ENCODE measurements around the gene METTL2A.
"Not testable (repeated sequence)": the region's sequence is repeated elsewhere in the genome, so short reads cannot be mapped to it uniquely, and the experiment has no call there.

METTL2A gene, protein sequence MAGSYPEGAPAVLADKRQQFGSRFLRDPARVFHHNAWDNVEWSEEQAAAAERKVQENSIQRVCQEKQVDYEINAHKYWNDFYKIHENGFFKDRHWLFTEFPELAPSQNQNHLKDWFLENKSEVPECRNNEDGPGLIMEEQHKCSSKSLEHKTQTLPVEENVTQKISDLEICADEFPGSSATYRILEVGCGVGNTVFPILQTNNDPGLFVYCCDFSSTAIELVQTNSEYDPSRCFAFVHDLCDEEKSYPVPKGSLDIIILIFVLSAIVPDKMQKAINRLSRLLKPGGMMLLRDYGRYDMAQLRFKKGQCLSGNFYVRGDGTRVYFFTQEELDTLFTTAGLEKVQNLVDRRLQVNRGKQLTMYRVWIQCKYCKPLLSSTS

DNA sequence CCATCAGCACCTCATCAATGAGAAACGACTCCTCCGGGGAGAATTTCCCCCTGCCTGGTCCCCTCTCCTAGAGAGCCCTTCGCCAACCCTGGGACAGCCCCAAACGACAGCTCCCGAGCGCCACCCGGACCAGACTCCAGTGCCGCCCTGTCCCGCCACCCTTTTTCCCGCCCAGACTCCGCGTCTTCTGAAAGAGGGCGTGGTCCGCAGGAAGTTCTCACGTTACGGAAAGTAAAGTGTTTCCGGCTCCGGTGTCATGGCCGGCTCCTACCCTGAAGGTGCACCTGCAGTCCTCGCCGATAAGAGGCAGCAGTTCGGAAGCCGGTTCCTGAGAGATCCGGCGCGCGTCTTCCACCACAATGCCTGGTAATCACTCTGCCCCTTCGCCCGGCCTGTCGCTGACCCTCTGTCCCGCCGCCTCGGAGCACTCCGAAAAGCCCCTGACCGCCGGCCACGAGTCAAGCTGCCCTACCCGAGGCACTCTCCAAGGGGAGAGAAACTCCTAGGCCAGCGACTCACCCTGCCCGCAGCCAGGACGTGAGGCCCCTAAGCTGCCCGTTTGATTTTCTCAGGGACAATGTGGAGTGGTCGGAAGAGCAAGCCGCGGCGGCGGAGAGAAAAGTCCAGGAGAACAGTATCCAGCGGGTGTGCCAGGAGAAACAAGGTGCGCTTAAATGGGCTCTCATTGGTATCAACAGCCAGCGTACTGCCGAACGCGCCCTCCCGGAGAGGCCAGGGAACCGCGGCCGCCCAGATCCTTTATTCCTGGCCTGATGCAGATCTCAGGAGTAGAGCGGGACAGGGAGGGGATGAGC lies at the start of gene METTL2A:
Gene METTL2A, plus strand, starts transcription at position 251 of the 815 bp plus-strand sequence. Its CDS starts 6 bp downstream, at position 257.
- DNase-seq, result peak; percentile 85

DNA sequence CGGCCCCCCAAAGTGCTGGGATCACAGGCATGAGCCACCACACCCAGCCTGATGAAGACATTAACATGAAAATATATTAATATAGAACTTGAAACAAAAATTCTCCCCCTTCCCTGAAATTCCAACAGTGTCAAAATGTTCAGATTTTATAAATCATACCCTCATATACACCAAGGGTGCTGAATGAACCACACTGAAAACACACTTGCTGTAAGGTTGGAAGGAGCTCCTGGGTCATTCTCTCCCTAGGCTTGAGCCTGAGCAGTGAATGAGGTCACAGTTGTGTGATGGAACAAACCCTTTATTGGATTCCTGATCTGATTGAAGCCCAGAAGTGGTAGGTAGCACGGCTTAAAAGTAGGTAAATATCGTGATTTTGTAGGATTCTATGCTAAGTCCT lies 43.4 kb upstream of the METTL2A start, which contains the start of gene EFCAB3:
Gene EFCAB3, plus strand, starts transcription at position 301 of the 400 bp plus-strand sequence. CDS start 2,427 bp downstream, outside the sequence.
- DNase-seq, result no peak

DNA sequence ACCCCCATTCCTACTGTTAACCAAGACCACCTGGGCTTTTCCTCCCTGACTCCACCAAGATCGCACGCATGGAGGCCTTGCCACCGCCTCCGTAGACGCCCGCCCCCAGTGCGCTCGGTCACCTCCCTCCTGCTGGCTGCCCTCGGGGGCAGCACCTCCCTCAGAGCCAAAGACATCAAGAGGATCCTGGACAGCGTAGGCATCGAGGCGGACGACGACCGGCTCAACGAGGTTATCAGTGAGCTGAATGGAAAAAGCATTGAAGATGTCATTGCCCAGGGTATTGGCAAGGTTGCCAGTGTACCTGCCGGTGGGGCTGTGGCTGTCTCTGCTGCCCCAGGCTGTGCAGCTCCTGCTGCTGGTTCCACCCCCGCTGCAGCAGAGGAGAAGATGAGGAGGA lies 42.1 kb upstream of the METTL2A start:
- DNase-seq, result no peak

DNA sequence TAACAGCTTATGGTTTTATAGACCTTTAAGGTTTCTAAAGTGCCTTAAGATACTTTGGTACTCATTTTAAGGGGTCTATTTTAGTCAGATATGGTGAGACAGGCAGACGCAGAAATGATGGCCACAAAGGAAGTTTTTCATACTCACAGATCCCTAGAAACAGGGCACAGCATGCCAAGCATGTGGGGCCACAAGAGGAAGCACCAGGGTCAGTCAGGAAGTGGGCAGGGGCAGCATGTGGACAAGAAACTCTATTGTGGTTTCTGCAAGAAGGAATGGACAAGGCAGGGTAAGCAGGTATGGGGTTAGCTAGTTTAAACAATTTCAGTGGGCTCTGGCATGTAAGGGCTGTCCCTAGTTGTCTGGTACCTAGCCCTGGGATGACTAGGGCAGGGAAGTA lies 34.8 kb upstream of the METTL2A start:
- DNase-seq, result no peak

DNA sequence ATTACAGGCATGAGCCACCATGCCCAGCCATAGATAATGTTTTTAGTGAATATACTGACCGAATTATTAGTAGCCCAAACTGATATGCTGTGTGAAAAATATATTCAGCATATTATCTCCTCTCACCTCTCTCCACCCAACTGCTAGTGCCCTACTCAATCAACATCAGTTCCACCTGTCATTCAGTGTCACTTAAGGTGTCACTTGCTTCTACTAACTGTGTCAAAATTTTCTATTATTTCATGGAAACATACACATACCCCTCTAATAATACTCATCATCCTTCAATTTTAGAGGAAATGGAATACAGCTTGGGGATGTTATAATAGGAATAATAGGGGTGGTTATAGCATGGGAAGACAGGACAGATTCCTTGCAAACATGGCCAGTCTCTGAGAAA lies 30.8 kb upstream of the METTL2A start:
- no peak for DNase-seq

DNA sequence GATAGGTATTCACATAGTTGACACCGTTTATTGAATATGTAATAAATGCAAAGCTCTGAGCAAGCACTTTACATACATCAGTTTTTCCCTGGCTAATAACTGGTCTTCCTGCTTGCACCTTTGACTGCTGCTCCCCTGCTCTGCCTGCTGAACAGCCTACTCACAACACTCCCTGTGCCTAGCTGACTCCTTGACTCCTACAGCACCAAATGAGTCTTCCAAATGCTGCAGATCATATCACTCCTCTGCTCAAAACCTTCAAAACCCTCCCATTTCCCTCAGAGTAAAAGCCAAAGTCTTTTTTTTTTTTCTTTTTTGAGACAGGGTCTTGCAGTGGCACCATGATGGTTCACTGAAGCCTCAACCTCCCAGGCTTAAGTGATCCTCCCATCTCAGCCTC lies 24.8 kb upstream of the METTL2A start:
- no peak for DNase-seq

DNA sequence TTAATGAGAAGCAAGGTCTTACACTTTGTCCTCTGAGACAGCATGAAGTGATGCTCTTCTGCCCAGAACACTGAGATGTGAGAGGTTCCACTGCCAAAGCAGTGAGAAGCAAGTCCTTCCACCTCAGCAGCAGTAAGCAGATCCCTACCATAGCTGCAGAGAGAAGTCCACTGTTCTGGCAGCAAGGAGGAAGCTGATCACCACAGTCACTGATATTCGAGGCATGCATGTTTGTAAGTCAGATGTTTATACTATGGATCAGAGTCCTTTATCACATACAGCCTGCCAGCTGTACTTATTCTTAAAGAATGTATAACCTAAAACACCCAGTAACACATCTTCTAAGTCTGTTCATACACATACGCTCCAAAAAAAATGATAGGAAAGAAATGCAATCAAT lies 18.2 kb upstream of the METTL2A start:
- no peak for DNase-seq

DNA sequence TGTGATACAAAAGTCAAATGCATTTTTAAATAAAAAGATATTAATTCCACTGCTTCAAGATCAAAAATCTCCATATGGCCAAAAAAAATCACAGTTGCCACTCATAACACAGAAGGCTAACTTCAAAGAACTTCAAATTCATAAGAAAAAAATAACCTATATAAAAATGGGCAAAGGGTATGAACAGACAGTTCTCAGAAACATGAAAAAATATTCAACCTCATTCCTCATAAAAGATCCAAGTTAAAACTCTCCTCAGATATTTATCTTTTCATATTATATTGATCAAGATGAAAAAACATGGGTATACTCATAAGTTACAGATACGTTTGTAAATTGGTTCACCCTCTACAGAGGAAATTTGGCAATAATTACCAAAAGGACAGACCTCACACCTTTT lies 10.6 kb upstream of the METTL2A start:
- not testable (repeated sequence) for DNase-seq

DNA sequence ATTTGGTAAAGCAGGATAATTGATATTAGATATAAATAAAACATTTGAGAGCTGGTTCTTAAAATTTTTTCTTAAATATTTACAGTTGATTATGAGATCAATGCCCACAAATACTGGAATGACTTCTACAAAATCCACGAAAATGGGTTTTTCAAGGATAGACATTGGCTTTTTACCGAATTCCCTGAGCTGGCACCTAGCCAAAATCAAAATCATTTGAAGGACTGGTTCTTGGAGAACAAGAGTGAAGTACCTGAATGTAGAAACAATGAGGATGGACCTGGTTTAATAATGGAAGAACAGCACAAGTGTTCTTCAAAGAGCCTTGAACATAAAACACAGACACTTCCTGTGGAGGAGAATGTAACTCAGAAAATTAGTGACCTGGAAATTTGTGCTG lies 2.5 kb downstream of the METTL2A start:
- DNase-seq, result not testable (repeated sequence)

DNA sequence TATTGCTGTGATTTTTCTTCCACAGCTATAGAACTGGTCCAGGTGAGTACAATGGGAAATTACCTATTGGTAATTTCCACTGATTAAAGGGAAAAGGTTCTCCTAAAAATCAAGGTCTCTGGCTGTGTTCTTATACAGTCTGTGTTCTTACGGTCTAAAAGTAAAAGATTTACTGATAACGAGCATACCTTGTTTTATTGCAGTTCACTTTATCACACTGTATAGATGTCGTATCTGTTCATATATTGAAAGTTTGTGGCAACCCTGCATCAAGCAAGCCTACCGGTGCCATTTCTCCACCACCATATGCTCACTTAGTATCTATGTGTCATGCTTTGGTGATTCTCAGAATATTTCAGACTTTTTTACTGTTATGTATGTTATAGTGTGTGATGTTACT lies 11.6 kb downstream of the METTL2A start:
- not testable (repeated sequence) for DNase-seq

DNA sequence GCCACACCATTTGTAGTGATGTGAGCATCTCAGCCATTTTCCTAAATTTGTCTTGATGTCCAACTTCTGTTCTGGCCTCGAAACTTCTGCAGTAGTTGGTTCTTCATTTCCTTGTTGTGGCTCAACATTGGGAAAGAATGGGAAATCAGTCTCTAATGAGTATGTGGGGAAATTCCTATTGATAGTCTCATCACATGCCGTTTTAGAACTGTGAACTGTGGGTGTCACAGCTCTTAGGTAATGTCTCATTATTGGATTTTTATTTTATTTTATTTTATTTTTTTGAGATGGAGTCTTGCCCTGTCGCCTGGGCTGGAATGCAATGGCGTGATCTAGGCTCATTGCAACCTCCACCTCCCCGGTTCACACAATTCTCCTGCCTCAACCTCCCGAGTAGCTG lies 17.5 kb downstream of the METTL2A start:
- DNase-seq, result not testable (repeated sequence)

DNA sequence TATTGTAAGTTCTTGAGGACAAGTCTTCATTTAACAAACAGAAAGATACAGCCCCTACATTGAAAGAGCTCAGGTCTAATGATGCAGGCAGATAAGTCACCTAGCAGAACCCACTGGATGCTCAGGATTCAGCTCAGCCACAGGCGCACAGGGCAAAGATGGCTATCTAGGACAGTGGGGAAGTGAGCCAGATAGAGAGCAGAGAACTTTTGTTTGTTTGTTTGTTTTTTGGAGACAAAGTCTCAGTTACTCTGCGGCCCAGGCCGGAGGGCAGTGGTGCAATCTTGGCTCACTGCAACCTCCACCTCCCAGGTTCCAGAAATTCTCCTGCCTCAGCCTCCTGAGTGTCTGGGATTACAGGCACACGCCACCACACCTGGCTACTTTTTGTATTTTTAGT lies 20.4 kb downstream of the METTL2A start:
- no peak for DNase-seq

DNA sequence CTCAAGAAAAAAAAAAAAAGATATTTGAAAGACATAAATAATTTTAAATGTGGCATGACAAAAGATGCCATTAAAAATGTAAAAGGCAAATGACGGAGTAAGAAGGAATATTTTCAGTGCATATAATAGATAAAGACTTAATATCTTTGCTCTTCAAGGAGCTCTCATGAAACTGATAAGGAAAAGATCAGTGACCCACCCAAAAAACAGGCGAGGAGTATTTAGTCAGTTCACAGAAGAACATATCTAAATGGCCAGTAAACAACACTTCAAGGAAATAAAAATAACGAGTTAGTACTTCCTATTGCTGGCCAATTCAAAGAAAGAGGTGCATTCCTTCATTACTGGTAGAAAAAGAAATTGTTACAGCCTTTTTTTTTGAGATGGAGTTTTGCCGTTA lies 22.1 kb downstream of the METTL2A start:
- not testable (repeated sequence) for DNase-seq

DNA sequence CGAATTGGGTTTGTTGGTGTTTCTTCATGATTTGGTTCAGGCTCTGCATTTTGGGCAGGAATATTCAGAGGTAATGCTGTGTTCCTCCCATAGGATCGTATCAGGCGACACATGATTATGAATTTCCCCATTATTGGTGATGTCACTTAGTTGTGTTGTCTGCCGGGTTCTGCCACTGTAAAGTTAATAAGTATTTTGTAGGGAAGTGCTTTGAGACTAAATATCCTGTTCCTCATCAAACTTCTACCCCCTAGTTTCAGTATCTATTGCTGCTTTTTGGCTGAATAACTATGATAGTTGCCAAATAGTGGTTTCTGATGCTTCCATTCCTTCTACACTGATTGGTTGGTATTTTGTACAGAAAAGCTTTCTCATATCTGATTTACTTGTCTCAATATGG lies 28.5 kb downstream of the METTL2A start:
- DNase-seq, result not testable (repeated sequence)

DNA sequence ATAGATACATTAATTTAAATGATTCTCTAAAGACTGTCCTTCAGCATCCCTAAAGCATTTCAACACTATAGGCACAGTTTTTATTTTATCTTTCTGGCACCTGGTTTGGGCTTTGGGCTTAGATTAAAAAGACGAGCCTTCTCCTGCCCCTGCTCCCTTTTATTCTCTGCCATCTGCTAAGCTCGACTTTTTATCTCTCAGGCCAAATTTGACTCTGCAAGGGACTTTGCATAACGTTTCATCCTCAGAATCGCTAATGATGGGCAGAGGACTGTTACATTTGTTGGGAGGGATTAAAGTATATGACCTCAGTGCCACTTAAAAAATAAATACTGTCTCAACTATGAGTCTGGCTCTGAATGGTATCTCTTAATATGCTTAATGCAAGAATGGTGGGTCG lies 29.3 kb downstream of the METTL2A start:
- DNase-seq, result not testable (repeated sequence)

DNA sequence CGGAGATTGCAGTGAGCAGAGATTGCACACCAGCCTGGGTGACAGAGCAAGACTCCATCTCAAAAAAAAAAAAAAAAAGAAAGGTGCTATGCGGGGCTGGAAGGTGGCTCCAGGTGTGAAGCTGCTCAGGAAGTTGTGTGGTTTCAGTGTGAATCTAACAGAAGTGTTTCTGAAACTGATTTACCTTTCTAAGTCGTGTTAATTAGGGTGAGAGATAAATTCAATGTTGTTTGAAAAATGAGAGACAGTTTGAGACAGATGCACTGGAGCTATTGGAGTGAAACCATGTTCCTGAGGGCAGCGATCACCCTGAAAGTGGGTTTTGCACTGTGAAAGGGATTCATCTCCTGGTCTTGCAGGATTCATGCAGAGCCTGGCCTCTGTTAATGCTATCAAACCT lies 30.0 kb downstream of the METTL2A start:
- not testable (repeated sequence) for DNase-seq

DNA sequence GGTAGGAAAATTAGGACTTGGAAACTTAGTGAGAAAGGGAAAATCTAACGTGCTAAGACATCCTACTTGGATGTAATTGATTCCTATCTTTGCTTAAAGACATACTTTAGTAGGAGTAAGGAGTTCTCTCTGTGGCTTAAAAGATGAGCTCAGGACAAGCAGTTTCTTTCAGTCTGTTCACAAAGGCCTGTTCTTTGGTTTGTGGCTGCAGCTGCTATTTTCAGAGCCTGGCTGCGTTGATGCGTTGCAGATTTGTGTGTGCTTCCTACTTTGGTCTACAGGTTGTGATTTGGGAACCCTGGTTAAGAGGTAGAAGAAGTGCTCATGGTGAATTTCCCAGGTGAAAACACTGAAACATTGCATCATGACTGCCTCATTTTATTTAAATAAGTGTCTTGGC lies 30.4 kb downstream of the METTL2A start:
- not testable (repeated sequence) for DNase-seq

DNA sequence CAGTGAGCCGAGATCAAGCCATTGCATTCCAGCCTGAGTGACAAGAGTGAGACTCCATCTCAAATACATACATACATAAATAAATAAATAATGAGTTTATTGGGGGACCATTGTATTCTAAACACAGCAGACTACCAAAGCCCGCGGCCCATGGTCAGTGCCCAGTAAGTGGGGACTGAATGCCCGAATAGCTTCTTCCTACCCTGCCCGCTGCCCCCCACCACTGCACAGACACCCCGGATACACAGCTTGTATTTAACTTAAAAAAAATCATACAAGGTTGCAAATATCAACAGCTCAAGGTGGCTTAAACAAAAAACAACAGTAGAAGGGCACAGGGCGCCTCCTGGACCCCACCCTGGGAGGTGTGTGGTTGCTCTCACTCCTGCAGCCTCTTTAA lies 32.3 kb downstream of the METTL2A start:
- no peak for DNase-seq

DNA sequence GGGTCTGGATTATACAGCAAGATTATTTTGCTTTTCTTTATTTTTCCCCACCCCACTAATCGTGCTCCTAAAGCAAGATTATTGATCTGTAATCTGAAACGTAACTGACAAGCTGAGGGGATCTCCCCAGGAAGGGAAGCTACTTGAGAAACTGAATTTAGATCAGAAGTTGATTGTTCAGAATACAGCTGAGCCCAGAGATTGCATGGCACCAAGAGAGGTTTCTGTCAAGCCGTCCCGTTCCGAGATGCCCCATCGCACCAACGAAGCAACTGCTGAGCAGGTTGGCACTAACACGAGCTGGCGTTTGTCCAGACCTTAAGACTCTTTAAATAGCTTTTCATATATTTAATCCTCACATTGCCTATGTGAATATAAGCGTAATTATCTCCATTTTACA lies 34.8 kb downstream of the METTL2A start:
- DNase-seq, result not testable (repeated sequence)

DNA sequence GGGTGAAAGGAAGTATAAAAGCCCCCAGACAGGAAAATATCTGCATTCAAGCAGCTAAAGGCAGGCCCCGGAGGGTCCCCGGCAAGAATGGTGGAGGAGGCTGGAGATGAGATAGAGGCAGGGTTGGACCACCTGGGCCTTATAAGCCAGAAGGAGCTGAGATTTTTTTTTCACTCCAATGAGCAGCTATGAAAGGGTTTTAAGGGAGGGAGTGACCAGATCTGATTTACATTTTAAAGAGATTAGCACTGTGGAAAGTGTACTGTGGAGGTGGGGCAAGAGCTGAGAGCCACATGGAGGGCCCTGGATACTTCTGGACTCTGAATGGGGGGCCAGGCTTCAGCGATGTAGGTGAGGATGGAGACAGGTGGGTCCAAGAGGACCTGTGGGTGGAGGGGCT lies 40.7 kb downstream of the METTL2A start:
- DNase-seq, result not testable (repeated sequence)

DNA sequence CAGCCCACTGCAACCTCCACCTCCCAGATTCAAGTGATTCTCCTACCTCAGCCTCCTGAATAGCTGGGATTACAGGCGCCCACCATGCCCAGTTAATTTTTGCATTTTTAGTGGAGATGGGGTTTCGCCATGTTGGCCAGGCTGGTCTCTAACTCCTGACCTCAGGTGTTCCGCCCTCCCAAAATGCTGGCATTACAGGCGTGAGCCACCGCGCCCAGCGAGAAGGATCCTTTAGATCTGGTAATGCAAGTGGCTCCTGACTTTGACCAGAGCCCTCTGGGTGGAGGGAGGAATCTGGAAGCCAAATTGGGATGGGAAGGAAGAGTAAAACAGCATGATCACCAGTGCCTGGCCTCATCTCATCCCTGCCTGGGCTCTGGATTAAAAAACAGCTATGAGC lies 41.6 kb downstream of the METTL2A start:
- DNase-seq, result not testable (repeated sequence)

DNA sequence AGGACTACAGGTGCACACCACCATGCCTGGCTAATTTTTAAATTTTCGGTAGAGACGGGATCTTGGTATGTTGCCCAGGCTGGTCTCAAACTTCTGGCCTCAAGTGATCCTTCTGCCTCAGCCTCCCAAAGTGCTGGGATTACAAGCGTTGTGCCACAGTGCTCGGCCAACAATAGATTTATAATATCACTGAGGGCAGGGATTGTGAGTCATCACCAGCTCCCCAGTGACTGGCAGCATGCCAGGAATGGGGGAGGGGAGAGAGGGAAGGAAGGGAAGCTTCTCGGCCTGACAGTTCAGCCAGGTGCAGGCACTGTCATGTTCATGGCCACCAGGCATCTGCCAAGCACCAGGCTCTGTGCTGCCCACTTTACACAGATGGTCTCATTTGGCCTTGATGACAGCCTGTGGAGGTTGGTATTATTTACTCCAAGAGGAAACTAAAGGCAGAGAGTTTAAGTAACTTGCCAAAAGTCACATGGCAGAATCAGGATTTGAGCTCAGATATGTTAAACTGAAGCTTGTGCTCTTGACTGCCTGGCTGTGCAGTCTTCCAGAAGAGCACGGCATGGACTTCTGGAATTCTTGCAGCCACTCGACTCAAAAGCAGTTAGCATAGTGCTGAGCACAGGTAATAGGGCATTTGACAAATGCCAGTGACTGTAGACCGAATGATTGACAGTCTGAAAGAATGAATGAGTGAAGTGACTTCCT lies 47.1 kb downstream of the METTL2A start:
- DNase-seq, result peak; percentile 58

DNA sequence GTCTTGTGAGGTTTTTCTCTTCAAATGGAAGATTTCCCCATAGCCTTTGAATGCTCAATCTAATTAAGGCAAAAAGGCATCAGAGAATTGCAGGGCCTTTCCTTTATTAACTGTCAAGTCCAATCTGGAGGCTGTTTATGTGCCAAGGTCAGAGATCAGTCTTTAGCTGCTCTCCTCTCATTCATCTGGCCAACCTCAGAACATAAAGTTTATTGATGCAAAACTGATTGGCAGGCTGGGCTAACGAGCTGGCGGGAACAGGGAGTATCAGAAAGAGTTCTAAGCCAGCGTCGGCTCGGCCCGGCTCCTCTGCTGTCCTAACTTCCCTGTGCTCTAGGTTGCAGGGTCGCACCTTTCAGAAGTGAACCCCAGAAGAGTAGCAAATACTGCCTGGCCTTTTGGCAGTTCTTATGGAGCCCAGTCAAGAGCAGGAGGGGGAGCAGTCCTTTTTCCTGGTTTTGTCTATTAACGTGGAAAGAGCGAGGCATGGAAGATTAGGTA lies 47.7 kb downstream of the METTL2A start:
- not testable (repeated sequence) for DNase-seq
